Nephron (organoid): ENCODE results near the gene ARID3B.

ENCODE experiments used
- H3K27ac Mint-ChIP-seq, 3 experiments: 2 replicates each; pipeline ENCODE4 v1.8.0; 2020; ENCODE audit warnings: mixed read lengths in 3 of 3, mild to moderate bottlenecking in 2 of 3, moderate library complexity in 1 of 3
- H3K27me3 Mint-ChIP-seq: 2 replicates; pipeline ENCODE4 v1.8.0; 2021; ENCODE audit warnings: low read depth, mild to moderate bottlenecking, moderate library complexity, mixed read lengths
- H3K36me3 Mint-ChIP-seq: 2 replicates; pipeline ENCODE4 v1.8.0; 2020; ENCODE audit warnings: low read depth, mixed read lengths
- H3K4me1 Mint-ChIP-seq: 2 replicates; pipeline ENCODE4 v1.8.0; 2020; ENCODE audit warnings: mixed read lengths
- H3K4me3 Mint-ChIP-seq, 3 experiments: 2 replicates each; pipeline ENCODE4 v1.8.0; 2020; ENCODE audit warnings: mild to moderate bottlenecking in 3 of 3, mixed read lengths in 3 of 3, moderate library complexity in 2 of 3
- H3K9me3 Mint-ChIP-seq: 2 replicates; pipeline ENCODE4 v1.8.0; 2020; ENCODE audit warnings: mixed read lengths
- CTCF ChIP-seq, 3 experiments: fragments of 200-600 bp; sonication (generic); IDR thresholded peaks; one replicate each; pipeline ENCODE4 v1.5.0; 2021; ENCODE audit warnings: antibody characterized with exemption in 3 of 3; ENCODE audit not compliant: unreplicated experiment in 3 of 3

Gene ARID3B

DNA sequence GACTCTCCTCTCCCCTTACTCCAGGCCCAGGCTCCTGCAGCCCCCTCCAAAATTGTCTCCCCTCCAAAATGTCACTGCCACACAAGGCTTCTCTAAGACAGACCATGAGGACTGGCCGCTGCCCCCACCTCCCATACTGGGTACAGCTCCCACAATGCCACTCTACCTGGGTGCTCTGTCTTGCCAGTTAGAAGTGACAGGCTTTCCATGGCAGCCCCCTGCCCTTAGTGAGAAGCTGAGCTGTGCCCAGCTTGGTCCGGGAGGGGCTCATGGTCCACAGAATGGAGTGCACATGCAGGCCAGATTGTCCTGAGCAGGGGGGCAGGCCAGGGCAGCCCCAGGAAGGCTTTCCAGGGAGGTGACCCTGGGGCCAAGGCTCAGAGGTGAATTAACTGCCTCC lies 71.7 kb downstream of the ARID3B start:
- H3K27me3 Mint-ChIP-seq, result peaks cover 7% of the 10 kb centered on the region
- no peaks in the 10 kb centered on the region for H3K9me3 Mint-ChIP-seq
- peak overlapping the region; percentile 60 to 75 (median 70) for H3K4me3 Mint-ChIP-seq
- no peak for TF ChIP-seq CTCF (IDR thresholded peaks at IDR 0.05; ENCODE audit: unreplicated experiment in 3 of 3)
- peaks cover 23% of the 10 kb centered on the region for H3K4me1 Mint-ChIP-seq
- peak overlapping the region; percentile 18 to 48 (median 37) for H3K27ac Mint-ChIP-seq
- no peaks in the 10 kb centered on the region for H3K36me3 Mint-ChIP-seq

- Mint-ChIP-seq H3K27ac (peak overlapping the region; percentile 18 to 48 (median 37)), H3K4me1 (peaks cover 27% of the 10 kb centered on the region), H3K9me3 (no peaks in the 10 kb centered on the region), H3K4me3 (peak overlapping the region; percentile 60 to 75 (median 70)), H3K36me3 (no peaks in the 10 kb centered on the region), H3K27me3 (peaks cover 4% of the 10 kb centered on the region)
- no peak for TF ChIP-seq CTCF (IDR thresholded peaks at IDR 0.05; ENCODE audit: unreplicated experiment in 3 of 3)
Observed at GRCh38 chr15:74613089-74613952, 72.3 kb downstream of the ARID3B start.

DNA sequence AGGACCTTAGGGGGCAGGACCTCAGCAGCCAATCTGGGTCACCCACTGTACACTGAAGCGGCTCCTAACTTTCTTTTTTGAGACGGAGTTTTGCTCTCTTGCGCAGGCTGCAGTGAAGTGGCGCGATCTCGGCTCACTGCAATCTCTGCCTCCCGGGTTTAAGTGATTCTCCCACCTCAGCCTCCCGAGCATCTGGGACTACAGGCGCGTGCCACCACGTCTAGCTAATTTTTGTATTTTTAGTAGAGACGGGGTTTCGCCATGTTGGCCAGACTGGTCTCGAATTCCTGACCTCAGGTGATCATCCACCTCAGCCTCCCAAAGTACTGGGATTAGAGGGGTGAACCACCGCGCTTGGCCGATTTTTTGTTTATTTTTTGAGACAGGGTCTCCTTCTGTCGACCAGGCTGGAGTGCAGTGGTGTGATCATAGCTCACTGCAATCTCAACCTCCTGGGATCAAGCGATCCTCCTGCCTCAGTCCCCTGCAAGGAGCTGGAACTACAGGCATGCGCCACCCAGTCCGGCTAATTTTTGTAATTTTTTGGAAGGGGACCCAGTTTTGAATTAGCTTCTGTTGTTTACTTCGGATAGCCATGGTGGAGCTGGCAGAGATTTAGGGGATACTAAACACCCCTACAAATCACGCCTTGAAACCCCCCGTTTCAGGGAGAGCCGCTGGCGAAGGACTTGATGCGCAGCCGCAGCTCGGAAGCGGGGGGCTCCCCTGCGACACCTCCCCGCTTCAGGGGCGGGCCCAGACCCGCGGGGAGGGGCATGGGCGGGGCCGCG lies 73.1 kb downstream of the ARID3B start:
- Mint-ChIP-seq H3K36me3 (peaks cover under 1% of the 10 kb centered on the region), H3K9me3 (no peaks in the 10 kb centered on the region), H3K27me3 (peaks cover 4% of the 10 kb centered on the region), H3K27ac (peak overlapping the region in 2 of 3 experiments; percentile 37 to 65), H3K4me3 (peak overlapping the region; percentile 60 to 75 (median 70)), H3K4me1 (peaks cover 27% of the 10 kb centered on the region)
- TF ChIP-seq CTCF (IDR thresholded peaks at IDR 0.05; ENCODE audit: unreplicated experiment in 3 of 3), result no peak

GRCh38 chr15:74614744-74615507 lies 73.9 kb downstream of the ARID3B start:
- H3K4me3 Mint-ChIP-seq, result peak overlapping the region; percentile 92 to 97 (median 93)
- H3K36me3 Mint-ChIP-seq, result peaks cover 7% of the 10 kb centered on the region
- TF ChIP-seq CTCF (IDR thresholded peaks at IDR 0.05; ENCODE audit: unreplicated experiment in 3 of 3), result no peak
- H3K27ac Mint-ChIP-seq, result peak overlapping the region; percentile 82 to 98 (median 96)
- peaks cover 4% of the 10 kb centered on the region for H3K27me3 Mint-ChIP-seq
- peaks cover 27% of the 10 kb centered on the region for H3K4me1 Mint-ChIP-seq
- no peaks in the 10 kb centered on the region for H3K9me3 Mint-ChIP-seq

DNA sequence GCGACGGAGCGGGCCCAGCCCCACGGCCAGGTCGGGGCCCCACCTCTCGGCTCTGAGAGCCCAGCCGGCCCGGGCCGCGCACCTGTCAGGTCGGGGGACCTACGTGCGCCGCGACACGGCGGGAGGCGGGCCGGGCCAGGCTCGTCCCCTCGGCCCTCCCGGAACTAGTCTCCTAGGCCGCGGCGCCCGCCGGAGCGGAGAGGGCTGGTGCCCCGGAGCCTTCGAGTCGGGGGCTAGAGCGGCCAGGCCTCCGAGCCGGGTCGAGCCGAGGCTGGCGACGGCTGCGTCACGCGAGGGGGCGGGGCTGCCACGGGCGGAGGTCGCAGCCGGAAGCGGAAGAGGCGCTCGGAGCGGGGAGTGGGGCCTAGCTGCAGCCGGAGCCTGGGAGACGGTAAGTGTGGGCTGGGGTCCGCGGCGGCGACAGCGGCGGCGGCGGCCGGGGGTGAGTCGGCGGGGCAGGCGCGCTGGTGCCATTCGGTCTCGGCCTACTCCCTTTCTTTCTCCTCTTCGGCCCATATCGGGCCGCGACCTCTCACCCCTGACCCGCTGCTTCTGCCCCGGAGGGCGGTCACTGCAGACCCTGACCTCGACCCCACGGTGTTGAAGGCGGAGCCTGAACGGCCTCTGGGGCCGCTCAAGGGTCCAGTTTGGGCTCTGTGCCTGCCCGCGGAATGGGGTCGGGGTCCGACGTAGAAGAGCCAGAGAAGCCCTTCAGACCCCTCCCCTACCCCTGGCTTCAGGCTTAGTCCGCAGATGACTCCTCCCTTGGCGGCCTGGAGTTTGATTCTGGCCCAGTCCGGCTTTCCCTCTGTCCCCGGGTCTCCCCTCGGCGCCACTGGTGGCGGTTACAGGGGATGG lies 74.7 kb downstream of the ARID3B start, which contains the start of gene CLK3:
Gene CLK3, plus strand, starts transcription at position 329 of the 858 bp plus-strand sequence. CDS start 3,361 bp downstream, outside the sequence.
- Mint-ChIP-seq H3K9me3 (no peaks in the 10 kb centered on the region), H3K4me3 (peak within 1 kb of the TSS; percentile 92 to 97 (median 93)), H3K36me3 (peaks cover 14% of the 10 kb centered on the region), H3K27me3 (peaks cover 4% of the 10 kb centered on the region), H3K4me1 (peaks cover 21% of the 10 kb centered on the region), H3K27ac (peak within 1 kb of the TSS; percentile 82 to 98 (median 96))
- TF ChIP-seq CTCF (IDR thresholded peaks at IDR 0.05; ENCODE audit: unreplicated experiment in 3 of 3), result no peak
